K562 (cell line): ENCODE measurements around the gene POLR1H. TPM values are rescaled to one million over a fixed set of nuclear protein-coding genes. Genes with fewer than 3 reads are reported as not detected.

ENCODE experiments used
- BMI1 ChIP-seq: fragments of 150-350 bp; IDR thresholded peaks from 2 replicates; pipeline ENCODE4 v1.6.1; 2014; ENCODE audit warnings: low read length
- CBX1 ChIP-seq: sonication (generic); IDR thresholded peaks from 2 replicates; pipeline ENCODE4 v1.6.1; 2016; ENCODE audit warnings: antibody characterized with exemption, low read depth, mild to moderate bottlenecking
- CC2D1A ChIP-seq: fragments of 450-650 bp; IDR thresholded peaks from 2 replicates; pipeline ENCODE4 v1.6.1; 2017; ENCODE audit warnings: mild to moderate bottlenecking
- CREBBP ChIP-seq: IDR thresholded peaks from one replicate; pipeline ENCODE4 v1.6.1; 2012; ENCODE audit warnings: low read depth, mild to moderate bottlenecking, control low read depth, inconsistent platforms, low read length
- FOXJ3 ChIP-seq: sonication (generic); formaldehyde crosslinking; IDR thresholded peaks from 2 replicates; pipeline ENCODE4 v1.4.0; 2020; ENCODE audit warnings: mild to moderate bottlenecking, missing genetic modification reagents
- FOXP1 ChIP-seq: sonication (generic); formaldehyde crosslinking; IDR thresholded peaks from 2 replicates; pipeline ENCODE4 v1.8.0; 2022; ENCODE audit warnings: mild to moderate bottlenecking, missing genetic modification reagents
- GTF2F1 ChIP-seq: IDR thresholded peaks from 2 replicates; pipeline ENCODE4 v1.6.1; 2011; ENCODE audit warnings: low read depth, low read length, improper control_type of control experiment
- IRF2 ChIP-seq: sonication (generic); formaldehyde crosslinking; IDR thresholded peaks from 2 replicates; pipeline ENCODE4 v1.8.1; 2022; ENCODE audit warnings: mild to moderate bottlenecking, missing genetic modification reagents
- MIER1 ChIP-seq: fragments of 450-650 bp; IDR thresholded peaks from 2 replicates; pipeline ENCODE4 v1.6.1; 2016; ENCODE audit warnings: antibody characterized with exemption, mild to moderate bottlenecking, low read depth
- POLR2AphosphoS2 ChIP-seq: IDR thresholded peaks from 2 replicates; pipeline ENCODE4 v1.6.1; 2012; ENCODE audit warnings: low read length, improper control_type of control experiment
- STAG1 ChIP-seq: sonication (generic); formaldehyde crosslinking; IDR thresholded peaks from 2 replicates; pipeline ENCODE4 v1.5.0; 2020; ENCODE audit warnings: missing genetic modification reagents, borderline replicate concordance
- SUPT5H ChIP-seq: fragments of 450-650 bp; IDR thresholded peaks from 2 replicates; pipeline ENCODE4 v1.6.1; 2016
- ZNF140 ChIP-seq: fragments of 250-450 bp; sonication (Bioruptor Pico); IDR thresholded peaks from 2 replicates; pipeline ENCODE4 v1.8.0; 2021; ENCODE audit warnings: moderate library complexity, mild to moderate bottlenecking, inconsistent platforms
- ZNF57 ChIP-seq: fragments of 450-650 bp; formaldehyde crosslinking; IDR thresholded peaks from 2 replicates; pipeline ENCODE4 v1.4.0; 2020; ENCODE audit warnings: mild to moderate bottlenecking, moderate library complexity
- ZNF699 ChIP-seq: fragments of 250-450 bp; sonication (Bioruptor Pico); IDR thresholded peaks from 2 replicates; pipeline ENCODE4 v1.8.0; 2021; ENCODE audit warnings: mild to moderate bottlenecking, moderate library complexity; ENCODE audit not compliant: insufficient replicate concordance
- ZNF717 ChIP-seq: fragments of 250-450 bp; sonication (Bioruptor Pico); IDR thresholded peaks from 2 replicates; pipeline ENCODE4 v1.5.0; 2021
- ZNF740 ChIP-seq, 3 experiments: fragments of 200-800 bp in 1 of 3; sonication (Bioruptor generic) in 1 of 3; sonication (generic) in 1 of 3; formaldehyde crosslinking in 1 of 3; IDR thresholded peaks; 2 replicates each; pipeline versions ENCODE4 v1.6.1 to v1.8.0; 2016 to 2022; ENCODE audit warnings: mild to moderate bottlenecking in 2 of 3, missing compliant biosample characterization in 2 of 3, missing genetic modification characterization in 2 of 3, missing genetic modification reagents in 1 of 3
- ZNF830 ChIP-seq: fragments of 250-450 bp; sonication (Bioruptor Pico); IDR thresholded peaks from 2 replicates; pipeline ENCODE4 v1.5.0; 2021; ENCODE audit warnings: mild to moderate bottlenecking
- polyA plus RNA-seq, 8 experiments: library from polyadenylated mRNA; depleted of rRNA in 4 of 8; stranded (reverse) in 5 of 8; unstranded in 3 of 8; fragments of >200 nt; fragmentation: Nextera tagmentation in 2 of 8; fragmentation: Illumina TruSeq in 1 of 8; extraction: Ambion mirVana in 2 of 8; extraction: Trizol in 1 of 8; gene quantifications; 2 replicates each; pipeline versions ENCODE4 v1.2.1 to v1.2.3, GENCODE V29; 2011 to 2014; ENCODE audit warnings: inconsistent platforms in 1 of 8, missing spikeins in 1 of 8
- total RNA-seq, 7 experiments: library from RNA; depleted of rRNA in 6 of 7; stranded (reverse); fragments of >200 nt in 6 of 7; fragmentation: Illumina TruSeq in 2 of 7; extraction: Trizol in 2 of 7; gene quantifications; 2 replicates each; pipeline versions ENCODE4 v1.2.1 to v1.2.3, GENCODE V29; 2011 to 2021; ENCODE audit warnings: low replicate concordance in 1 of 7
- TF ChIP-seq, protein P1 (sequence below): fragments of 250-450 bp; sonication (Bioruptor Pico); IDR thresholded peaks from 2 replicates; pipeline ENCODE4 v1.8.0; 2021; ENCODE audit warnings: moderate library complexity, mild to moderate bottlenecking, inconsistent platforms
- TF ChIP-seq, protein P2 (sequence below), 2 experiments: fragments of 450-650 bp; IDR thresholded peaks; 2 replicates each; pipeline ENCODE4 v1.6.1; 2016; ENCODE audit warnings: mild to moderate bottlenecking in 2 of 2, borderline replicate concordance in 1 of 2, low read depth in 1 of 2, moderate library complexity in 1 of 2

Gene POLR1H
- total and polyA plus RNA-seq, 9 of the 15 experiments (the other 6 are each of a cell fraction or from before 2014, with no cell fraction given), result 92.2 to 333 (median 143) TPM

GRCh38 chr6:30061092-30061857, at the start of gene POLR1H (continued):
- TF ChIP-seq, protein P1, sequence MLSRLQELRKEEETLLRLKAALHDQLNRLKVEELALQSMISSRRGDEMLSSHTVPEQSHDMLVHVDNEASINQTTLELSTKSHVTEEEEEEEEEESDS, result no peak
- 0 out of 2 replicates have a peak, but pooled peaks have one; percentile 44 for TF ChIP-seq BMI1
- TF ChIP-seq ZNF699 (CRISPR knock-in tag), result no peak
- TF ChIP-seq FOXJ3, result no peak
- TF ChIP-seq MIER1, result no peak
- TF ChIP-seq IRF2, result no peak
- TF ChIP-seq, protein P2, sequence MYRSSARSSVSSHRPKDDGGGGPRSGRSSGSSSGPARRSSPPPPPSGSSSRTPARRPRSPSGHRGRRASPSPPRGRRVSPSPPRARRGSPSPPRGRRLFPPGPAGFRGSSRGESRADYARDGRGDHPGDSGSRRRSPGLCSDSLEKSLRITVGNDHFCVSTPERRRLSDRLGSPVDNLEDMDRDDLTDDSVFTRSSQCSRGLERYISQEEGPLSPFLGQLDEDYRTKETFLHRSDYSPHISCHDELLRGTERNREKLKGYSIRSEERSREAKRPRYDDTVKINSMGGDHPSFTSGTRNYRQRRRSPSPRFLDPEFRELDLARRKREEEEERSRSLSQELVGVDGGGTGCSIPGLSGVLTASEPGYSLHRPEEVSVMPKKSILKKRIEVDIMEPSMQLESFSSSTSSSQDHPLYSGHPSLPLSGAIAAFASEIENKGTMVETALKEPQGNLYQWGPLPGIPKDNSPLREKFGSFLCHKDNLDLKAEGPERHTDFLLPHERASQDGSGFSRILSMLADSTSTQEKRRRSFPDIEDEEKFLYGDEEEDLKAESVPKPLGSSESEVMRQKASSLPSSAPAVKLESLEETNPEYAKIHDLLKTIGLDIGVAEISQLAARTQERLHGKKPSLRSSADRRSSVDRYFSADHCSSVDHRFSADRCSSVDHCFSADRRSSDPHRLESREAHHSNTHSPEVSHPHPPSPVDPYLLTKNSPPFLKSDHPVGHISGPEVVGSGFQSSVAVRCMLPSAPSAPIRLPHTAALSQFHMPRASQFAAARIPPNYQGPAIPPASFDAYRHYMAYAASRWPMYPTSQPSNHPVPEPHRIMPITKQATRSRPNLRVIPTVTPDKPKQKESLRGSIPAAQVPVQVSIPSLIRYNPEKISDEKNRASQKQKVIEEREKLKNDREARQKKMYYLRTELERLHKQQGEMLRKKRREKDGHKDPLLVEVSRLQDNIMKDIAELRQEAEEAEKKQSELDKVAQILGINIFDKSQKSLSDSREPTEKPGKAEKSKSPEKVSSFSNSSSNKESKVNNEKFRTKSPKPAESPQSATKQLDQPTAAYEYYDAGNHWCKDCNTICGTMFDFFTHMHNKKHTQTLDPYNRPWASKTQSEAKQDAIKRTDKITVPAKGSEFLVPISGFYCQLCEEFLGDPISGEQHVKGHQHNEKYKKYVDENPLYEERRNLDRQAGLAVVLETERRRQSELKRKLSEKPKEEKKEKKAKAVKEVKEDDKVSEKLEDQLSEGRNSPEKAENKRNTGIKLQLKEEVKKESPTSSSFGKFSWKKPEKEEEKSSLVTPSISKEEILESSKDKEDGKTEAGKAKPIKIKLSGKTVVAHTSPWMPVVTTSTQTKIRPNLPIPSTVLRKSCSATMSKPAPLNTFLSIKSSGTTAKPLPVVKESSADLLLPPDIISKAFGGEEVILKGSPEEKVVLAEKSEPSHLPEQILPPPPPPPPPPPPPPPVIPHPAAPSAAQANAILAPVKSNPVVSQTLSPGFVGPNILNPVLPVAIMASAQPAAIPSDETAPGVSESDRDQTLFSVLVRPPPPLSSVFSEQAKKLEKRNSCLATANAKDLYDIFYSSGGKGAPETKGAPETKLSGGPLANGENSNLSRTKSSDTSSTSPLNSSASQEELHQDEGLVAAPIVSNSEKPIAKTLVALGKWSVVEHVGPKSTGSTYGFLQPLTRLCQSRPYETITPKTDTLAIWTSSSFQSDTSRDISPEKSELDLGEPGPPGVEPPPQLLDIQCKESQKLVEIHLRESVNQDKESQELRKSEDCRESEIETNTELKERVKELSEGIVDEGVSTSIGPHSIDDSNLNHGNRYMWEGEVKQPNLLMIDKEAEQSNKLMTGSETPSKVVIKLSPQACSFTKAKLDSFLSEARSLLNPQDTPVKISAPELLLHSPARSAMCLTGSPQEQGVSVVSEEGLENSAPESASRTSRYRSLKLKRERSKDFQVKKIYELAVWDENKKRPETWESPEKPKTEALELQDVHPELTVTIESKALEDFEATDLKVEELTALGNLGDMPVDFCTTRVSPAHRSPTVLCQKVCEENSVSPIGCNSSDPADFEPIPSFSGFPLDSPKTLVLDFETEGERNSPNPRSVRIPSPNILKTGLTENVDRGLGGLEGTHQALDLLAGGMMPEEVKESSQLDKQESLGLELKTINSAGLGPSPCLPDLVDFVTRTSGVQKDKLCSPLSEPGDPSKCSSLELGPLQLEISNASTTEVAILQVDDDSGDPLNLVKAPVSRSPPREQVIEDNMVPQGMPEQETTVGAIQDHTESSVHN (IDR thresholded peaks at IDR 0.05; ENCODE audit: borderline replicate concordance in 1 of 2, low read depth in 1 of 2), result 0 out of 4 replicates have a peak, but pooled peaks of 1 of the 2 experiments have one; percentile 43
- no peak for TF ChIP-seq ZNF830 (CRISPR knock-in tag)
- peak; percentile 92 for TF ChIP-seq SUPT5H
- TF ChIP-seq STAG1 (CRISPR knock-in tag), result no peak
- TF ChIP-seq ZNF717 (CRISPR knock-in tag), result no peak
- peak; percentile 43; the same call in 1 of the 2 replicates for TF ChIP-seq CBX1
- 0 out of 2 replicates have a peak, but pooled peaks have one; percentile 54 for TF ChIP-seq POLR2AphosphoS2
- TF ChIP-seq ZNF740 (CRISPR knock-in tag; IDR thresholded peaks at IDR 0.05), result no peak
- no peak for TF ChIP-seq ZNF740 (tag; IDR thresholded peaks at IDR 0.05)
- peak; percentile 89 for TF ChIP-seq GTF2F1
- peak; percentile 67 for TF ChIP-seq CC2D1A
- TF ChIP-seq CREBBP, result no peak
- TF ChIP-seq ZNF140 (CRISPR knock-in tag), result no peak
- 0 out of 2 replicates have a peak, but pooled peaks have one; percentile 18 for TF ChIP-seq FOXP1 (CRISPR knock-in tag)
- no peak for TF ChIP-seq ZNF57 (CRISPR knock-in tag)
